ENCODE results near the gene MME. TPM values are rescaled to one million over a fixed set of nuclear protein-coding genes. Genes with fewer than 3 reads are reported as not detected.

Gene MME
- total and polyA plus RNA-seq, 2 of the 4 experiments (the other 2 are of a cell fraction) = 11.7 to 22.8 TPM

GRCh38 chr3:155084567-155084966, 4.4 kb downstream of the MME start:
- no peak overlapping the region for H3K4me3 ChIP-seq (ENCODE audit: insufficient read depth, low read depth, low read length)
- no peak overlapping the region for H2AK9ac ChIP-seq (replicated peaks; ENCODE audit: low read depth, low read length, poor library complexity)
- no TSS peak for BruUV-seq (replicated peaks)
- no peak overlapping the region for H3K27ac ChIP-seq (ENCODE audit: insufficient read depth, low read length)
- no peak overlapping the region for H2BK5ac ChIP-seq (ENCODE audit: low read depth, low read length, poor library complexity, severe bottlenecking)
- no peak overlapping the region for H3K4me2 ChIP-seq (ENCODE audit: low read depth, low read length)
- no peak overlapping the region for H3K4ac ChIP-seq (ENCODE audit: low read depth, low read length)
- H3K79me1 ChIP-seq (ENCODE audit: low read depth in 1 of 2, low read length in 2 of 2) = no peaks in the 10 kb centered on the region; a peak in 1 of 4 replicates
- no peaks in the 10 kb centered on the region for H4K20me1 ChIP-seq (ENCODE audit: insufficient read depth, low read length)
- peaks cover 4% of the 10 kb centered on the region for H3K4me1 ChIP-seq (ENCODE audit: control insufficient read depth, insufficient read depth, low read length)
- H2AFZ ChIP-seq (replicated peaks; ENCODE audit: low read length, poor library complexity) = no peak overlapping the region
- dilution Hi-C loops (cut with HindIII; ENCODE audit: low sequenced_read_pairs, unreplicated experiment) (no loop called here), in situ Hi-C loops (cut with MboI; ENCODE audit: low sequenced_read_pairs) (no loop called here), intact Hi-C loops (cut with micrococcal nuclease) (no loop called here)
- ChIA-PET POLR2A (ENCODE audit: unreplicated experiment) (no interaction called here), CTCF (no interaction called here)
- TF ChIP-seq MAFK (IDR thresholded peaks at IDR 0.05; ENCODE audit: low read depth, low read length) (peak; percentile 53; the same call in 1 of the 2 replicates), RCOR1 (IDR thresholded peaks at IDR 0.05; ENCODE audit: insufficient replicate concordance, low read length) (no peak), CEBPB (IDR thresholded peaks at IDR 0.05; ENCODE audit: low read depth, low read length) (no peak), CTCF (conservative IDR thresholded peaks at IDR 0.05; ENCODE audit: low read depth, low read length) (no peak), RAD21 (IDR thresholded peaks at IDR 0.05; ENCODE audit: low read length) (no peak), ELK1 (IDR thresholded peaks at IDR 0.05; ENCODE audit: borderline replicate concordance, low read depth, low read length) (no peak)
- H2BK20ac ChIP-seq (ENCODE audit: low read depth, low read length) = no peak overlapping the region
- no peaks in the 10 kb centered on the region for H3K9me3 ChIP-seq (ENCODE audit: control insufficient read depth, insufficient read depth, low read length)
- no peak overlapping the region for H3K56ac ChIP-seq (ENCODE audit: extremely low read depth, insufficient read depth, low read length)
- no peak overlapping the region for H3K14ac ChIP-seq (replicated peaks; ENCODE audit: low read depth, low read length)
- DNase-seq = no peak
- no peak overlapping the region for H4K8ac ChIP-seq (ENCODE audit: low read depth in 2 of 2, low read length in 2 of 2)
- H2BK120ac ChIP-seq (ENCODE audit: low read depth, low read length) = no peak overlapping the region
- H2AK5ac ChIP-seq (ENCODE audit: low read depth, low read length) = no peak overlapping the region
- no peak overlapping the region for H4K5ac ChIP-seq (ENCODE audit: low read depth, low read length)
- no peaks in the 10 kb centered on the region; the same call in 1 of the 2 replicates for H3K9me1 ChIP-seq (ENCODE audit: insufficient read depth, low read length)
- no peak overlapping the region for H3K23ac ChIP-seq (ENCODE audit: low read depth, low read length)
- WGBS, 2 experiments (ENCODE audit: extremely low coverage in 2 of 2, insufficient read length in 1 of 2) = no CpG with 5 or more reads among the region's 2 CpGs
- no peak overlapping the region for H2BK15ac ChIP-seq (ENCODE audit: low read depth, low read length)
- ATAC-seq (ENCODE audit: low read depth) = no peak
- peaks cover 5% of the 10 kb centered on the region for H3K27me3 ChIP-seq (ENCODE audit: control insufficient read depth, insufficient read depth, low read length)
- no peak overlapping the region for H4K91ac ChIP-seq (ENCODE audit: insufficient read depth, low read depth, low read length)
- no peak overlapping the region for H3K18ac ChIP-seq (ENCODE audit: low read depth, low read length)
- H3K9ac ChIP-seq (ENCODE audit: low read depth, low read length) = no peak overlapping the region
- H3K36me3 ChIP-seq (ENCODE audit: control insufficient read depth, insufficient read depth, low read length) = peaks cover 2% of the 10 kb centered on the region; the same call in 1 of the 2 replicates
